Keratinocyte (primary cell): Measurements from ENCODE around the gene ASB15. TPM values are rescaled to one million over a fixed set of nuclear protein-coding genes. Genes with fewer than 3 reads are reported as not detected.

Experiments used
- DNase-seq: peaks from one replicate; pipeline ENCODE4 v3.0.0-alpha.2; 2011; ENCODE audit warnings: low read depth, missing footprints, low spot score
- FAIRE-seq: peaks from 2 replicates; lab custom pipeline; 2011; peaks lifted over from hg19 to GRCh38; lab: Jason Lieb, UNC
- H2AFZ ChIP-seq: 2 replicates; pipeline ENCODE4 v1.6.0; 2012; ENCODE audit warnings: low read length, control low read depth, inconsistent platforms; ENCODE audit not compliant: control insufficient read depth
- H3K27ac ChIP-seq: 2 replicates; pipeline ENCODE4 v1.5.1; 2011; ENCODE audit warnings: low read length; ENCODE audit not compliant: control insufficient read depth, insufficient read depth
- H3K27me3 ChIP-seq: 3 replicates; pipeline ENCODE4 v1.6.0; 2011; ENCODE audit warnings: low read length; ENCODE audit not compliant: control insufficient read depth, insufficient read depth; ENCODE audit errors: extremely low read depth
- H3K36me3 ChIP-seq, 2 experiments: 2 replicates in 1 of 2; 3 replicates in 1 of 2; pipeline ENCODE4 v1.5.1; 2011; ENCODE audit warnings: low read length in 2 of 2, mild to moderate bottlenecking in 1 of 2; ENCODE audit not compliant: control insufficient read depth in 2 of 2, insufficient read depth in 2 of 2; ENCODE audit errors: extremely low read depth in 1 of 2
- H3K4me1 ChIP-seq: 3 replicates; pipeline ENCODE4 v1.5.1; 2011; ENCODE audit warnings: low read length; ENCODE audit not compliant: control insufficient read depth, insufficient read depth; ENCODE audit errors: extremely low read depth
- H3K4me2 ChIP-seq: 3 replicates; pipeline ENCODE4 v1.6.0; 2011; ENCODE audit warnings: low read depth, low read length; ENCODE audit not compliant: control insufficient read depth, insufficient read depth; ENCODE audit errors: extremely low read depth
- H3K4me3 ChIP-seq, 3 experiments: fragments of 200-600 bp in 1 of 3; sonication (generic) in 1 of 3; 2 replicates in 2 of 3; 3 replicates in 1 of 3; pipeline ENCODE4 v1.5.1; 2011 to 2016; ENCODE audit warnings: low read length in 3 of 3, mild to moderate bottlenecking in 3 of 3, control low read depth in 2 of 3, inconsistent platforms in 1 of 3, low read depth in 1 of 3, mixed read lengths in 1 of 3, mixed run types in 1 of 3, moderate library complexity in 1 of 3; ENCODE audit not compliant: control insufficient read depth in 2 of 3, insufficient read depth in 2 of 3; ENCODE audit errors: extremely low read depth in 1 of 3
- H3K79me2 ChIP-seq: 2 replicates; pipeline ENCODE4 v1.6.0; 2012; ENCODE audit warnings: low read length; ENCODE audit not compliant: control insufficient read depth, insufficient read depth
- H3K9ac ChIP-seq: 3 replicates; pipeline ENCODE4 v1.6.0; 2011; ENCODE audit warnings: low read length; ENCODE audit not compliant: control insufficient read depth, insufficient read depth; ENCODE audit errors: extremely low read depth
- H3K9me1 ChIP-seq: 3 replicates; pipeline ENCODE4 v1.6.0; 2011; ENCODE audit warnings: low read length; ENCODE audit not compliant: control insufficient read depth, insufficient read depth; ENCODE audit errors: extremely low read depth
- H3K9me3 ChIP-seq: 2 replicates; pipeline ENCODE4 v1.5.1; 2012; ENCODE audit warnings: low read depth, low read length; ENCODE audit not compliant: control insufficient read depth
- H4K20me1 ChIP-seq: 3 replicates; pipeline ENCODE4 v1.6.0; 2011; ENCODE audit warnings: low read length; ENCODE audit not compliant: control insufficient read depth, insufficient read depth; ENCODE audit errors: extremely low read depth
- CTCF ChIP-seq, 3 experiments: IDR thresholded peaks in 1 of 3; conservative IDR thresholded peaks in 1 of 3; optimal IDR thresholded peaks in 1 of 3; 2 replicates in 2 of 3; 3 replicates in 1 of 3; pipeline versions ENCODE3 to v1.5.1; 2011; ENCODE audit warnings: low read length in 3 of 3, mild to moderate bottlenecking in 3 of 3, moderate library complexity in 2 of 3, control low read depth in 1 of 3, inconsistent platforms in 1 of 3; ENCODE audit not compliant: insufficient read depth in 2 of 3; ENCODE audit errors: extremely low read depth in 1 of 3
- EZH2 ChIP-seq: IDR thresholded peaks from one replicate; pipeline ENCODE4 v1.6.1; 2012; ENCODE audit warnings: inconsistent platforms, mild to moderate bottlenecking, low read length, moderate library complexity
- dilution Hi-C: fragments of 300-500 bp; cut with MboI; formaldehyde crosslinking; loops from one replicate; pipeline ENCODE4 v1.7.0; 2020; ENCODE audit warnings: low sequenced_read_pairs; ENCODE audit not compliant: extremely low pct_ligation_motif_present
- polyA plus RNA-seq, 5 experiments: library from polyadenylated mRNA; depleted of rRNA in 3 of 5; stranded (reverse) in 3 of 5; stranded (forward) in 1 of 5; unstranded in 1 of 5; fragments of >200 nt; gene quantifications; 1 replicate in 1 of 5; 2 replicates in 3 of 5; 3 replicates in 1 of 5; pipeline versions ENCODE4 v1.2.1 to v1.2.3, GENCODE V29; 2011 to 2012; ENCODE audit warnings: missing spikeins in 2 of 5, low read depth in 1 of 5, low replicate concordance in 1 of 5

ASB15 gene
- polyA plus RNA-seq, 1 donor (not counting 4 experiments of a cell fraction or from before 2014, with no cell fraction given) = not detected

- Histone ChIP-seq H4K20me1 (no peaks in the 10 kb centered on the region), H3K9me1 (no peaks in the 10 kb centered on the region), H3K79me2 (no peaks in the 10 kb centered on the region), H3K27me3 (no peaks in the 10 kb centered on the region), H2AFZ (no peak overlapping the region), H3K9me3 (no peaks in the 10 kb centered on the region), H3K27ac (no peak overlapping the region), H3K9ac (no peak overlapping the region), H3K4me1 (no peaks in the 10 kb centered on the region), H3K4me2 (no peak overlapping the region), H3K36me3 (no peaks in the 10 kb centered on the region), H3K4me3 (no peak overlapping the region)
- DNase-seq = no peak
- dilution Hi-C loops = no loop called here
- TF ChIP-seq EZH2 (no peak), CTCF (optimal IDR thresholded peaks at IDR 0.05 in 1 of 3, IDR thresholded peaks at IDR 0.05 in 1 of 3, conservative IDR thresholded peaks at IDR 0.05 in 1 of 3; ENCODE audit: extremely low read depth in 1 of 3, insufficient read depth in 2 of 3, low read length in 3 of 3) (no peak)
- FAIRE-seq = no peak
Observed at GRCh38 chr7:123658023-123658422, 56.4 kb downstream of the ASB15 start.

DNA sequence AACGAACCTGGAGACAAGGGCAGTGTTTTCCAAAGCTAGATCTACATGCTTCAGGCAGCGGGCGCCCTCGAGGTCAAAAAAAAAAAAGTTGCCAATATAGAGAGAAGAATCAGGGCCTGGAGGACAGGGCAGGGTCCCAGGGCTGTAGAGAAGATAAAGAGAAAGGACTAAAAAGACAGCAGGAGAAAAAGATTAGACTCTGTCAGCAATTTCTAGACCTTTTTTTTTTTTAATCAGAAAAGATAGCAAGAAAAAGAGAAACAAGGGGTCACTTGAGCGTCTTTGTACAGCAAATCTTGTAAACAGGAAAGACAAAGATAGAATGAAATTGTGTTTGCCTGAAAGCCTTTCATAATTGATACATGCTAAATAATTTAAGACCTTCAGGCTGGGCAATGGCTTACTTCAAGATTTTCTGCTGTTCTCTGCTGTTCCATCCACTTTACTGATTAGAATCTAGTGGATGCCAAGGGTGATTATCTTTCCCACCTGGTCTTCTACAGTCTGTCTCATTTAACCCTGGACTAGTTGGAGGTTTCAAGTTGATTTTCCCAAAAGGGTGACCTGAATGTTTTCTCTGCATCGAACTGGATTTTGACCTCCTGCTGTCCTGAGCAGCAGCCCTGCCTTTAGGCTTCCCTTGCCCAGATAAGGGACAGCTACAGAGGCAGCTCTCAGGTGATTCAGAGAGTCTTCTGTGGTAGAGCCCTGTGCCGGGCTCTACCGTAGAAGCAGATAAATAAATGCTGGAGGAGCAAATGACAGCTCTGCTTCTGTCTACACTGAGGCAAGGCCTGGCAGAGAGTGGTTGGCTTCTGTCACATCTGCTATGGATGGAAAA is 59.1 kb downstream of the ASB15 start:
- FAIRE-seq (no peak), DNase-seq (no peak)
- dilution Hi-C loops = no loop called here

More for the DNA sequence above, 59.1 kb downstream of the ASB15 start:
- Histone ChIP-seq H3K27me3 (no peaks in the 10 kb centered on the region), H3K4me3 (no peak overlapping the region), H3K4me2 (no peak overlapping the region), H3K79me2 (no peaks in the 10 kb centered on the region), H4K20me1 (no peaks in the 10 kb centered on the region), H3K36me3 (no peaks in the 10 kb centered on the region), H2AFZ (no peak overlapping the region), H3K9ac (no peak overlapping the region), H3K4me1 (no peaks in the 10 kb centered on the region), H3K9me1 (no peaks in the 10 kb centered on the region), H3K27ac (no peak overlapping the region), H3K9me3 (no peaks in the 10 kb centered on the region)
- TF ChIP-seq EZH2 (no peak), CTCF (optimal IDR thresholded peaks at IDR 0.05 in 1 of 3, IDR thresholded peaks at IDR 0.05 in 1 of 3, conservative IDR thresholded peaks at IDR 0.05 in 1 of 3; ENCODE audit: extremely low read depth in 1 of 3, insufficient read depth in 2 of 3, low read length in 3 of 3) (no peak)
